Fibroblast of pulmonary artery (primary cell): ENCODE results near the gene CNTNAP2.

Experiments used
- DNase-seq: peaks from one replicate; pipeline ENCODE4 v3.0.0-alpha.2; 2010; ENCODE audit warnings: low read depth
- H3K4me3 ChIP-seq: replicated peaks from 2 replicates; pipeline ENCODE4 v1.5.1; 2011; ENCODE audit warnings: low read depth, mild to moderate bottlenecking, control low read depth, low read length, moderate library complexity
- CTCF ChIP-seq: IDR thresholded peaks from 2 replicates; pipeline ENCODE4 v1.5.1; 2011; ENCODE audit warnings: mild to moderate bottlenecking, control low read depth, low read length, inconsistent platforms; ENCODE audit errors: missing control alignments

CNTNAP2 gene

DNA sequence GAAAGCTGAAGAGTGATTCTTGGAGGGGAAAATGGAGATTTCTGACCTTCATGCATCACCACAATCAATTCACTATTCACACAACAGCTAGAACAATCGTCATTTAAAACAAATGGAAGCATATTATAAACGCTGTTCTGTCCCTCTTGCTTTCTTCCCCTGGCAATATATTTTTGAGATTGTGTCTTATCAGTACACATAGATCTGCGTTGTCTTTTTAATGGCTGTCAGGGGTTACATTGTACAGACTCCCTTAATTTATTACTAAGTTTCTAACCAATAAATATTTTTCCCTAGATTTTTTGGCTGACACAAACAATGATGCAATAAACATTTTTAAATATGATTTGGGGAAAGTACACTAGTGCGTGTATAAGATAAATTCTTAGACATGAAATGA lies 1358.3 kb downstream of the CNTNAP2 start:
- DNase-seq: no peak
- no peak overlapping the region for H3K4me3 ChIP-seq
- no peak for TF ChIP-seq CTCF

DNA sequence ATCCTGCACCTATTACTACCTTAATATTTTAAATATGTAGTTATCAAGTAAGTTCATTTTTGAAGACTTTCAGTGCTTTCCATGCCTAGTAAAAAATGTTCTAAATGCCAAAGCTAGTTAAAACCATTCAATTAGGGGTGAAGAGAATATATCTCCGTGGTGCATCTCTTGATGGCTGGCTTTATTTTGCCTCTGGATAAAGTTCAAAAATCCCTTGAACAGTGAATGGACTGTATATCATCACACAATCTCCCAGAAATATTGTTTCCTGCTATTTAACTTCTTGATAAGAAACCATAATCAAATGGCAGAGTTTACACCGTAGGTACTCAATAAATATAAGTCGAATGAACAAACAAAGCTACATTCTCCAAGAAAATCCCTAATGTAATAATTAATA lies 1360.9 kb downstream of the CNTNAP2 start:
- H3K4me3 ChIP-seq: no peak overlapping the region
- no peak for TF ChIP-seq CTCF
- no peak for DNase-seq

- no peak for TF ChIP-seq CTCF
- no peak overlapping the region for H3K4me3 ChIP-seq
- DNase-seq: no peak
These were observed 1362.2 kb downstream of the CNTNAP2 start for GRCh38 chr7:147478796-147479195.

- peak; percentile 5 for DNase-seq
These were observed 1367.2 kb downstream of the CNTNAP2 start for GRCh38 chr7:147483634-147484292.

GRCh38 chr7:147485660-147486210 lies 1369.1 kb downstream of the CNTNAP2 start:
- no peak overlapping the region for H3K4me3 ChIP-seq
- TF ChIP-seq CTCF: no peak

More at GRCh38 chr7:147483634-147484292, 1367.2 kb downstream of the CNTNAP2 start:
- no peak overlapping the region for H3K4me3 ChIP-seq
- TF ChIP-seq CTCF: no peak

DNA sequence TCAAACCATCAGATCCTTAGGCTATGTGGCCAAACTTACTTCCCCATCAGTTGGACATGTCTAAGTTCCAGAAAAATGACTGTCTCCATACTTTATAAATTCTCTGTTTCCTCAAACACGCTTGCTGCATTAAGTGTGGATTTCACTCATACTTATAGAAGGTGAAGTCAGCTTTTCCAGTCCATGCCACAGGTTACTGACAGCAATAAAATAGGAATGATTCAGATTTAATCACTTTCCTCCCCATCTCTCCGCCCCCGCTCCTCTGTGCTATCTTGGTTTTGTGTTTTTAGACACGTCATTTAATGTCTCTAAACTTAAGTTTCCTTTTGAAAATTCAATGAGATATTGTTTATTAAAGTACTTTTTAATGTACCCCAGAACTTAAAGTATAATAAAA lies 1376.0 kb downstream of the CNTNAP2 start:
- TF ChIP-seq CTCF: no peak
- H3K4me3 ChIP-seq: no peak overlapping the region
- no peak for DNase-seq

More at GRCh38 chr7:147485660-147486210, 1369.1 kb downstream of the CNTNAP2 start:
- DNase-seq: no peak

DNA sequence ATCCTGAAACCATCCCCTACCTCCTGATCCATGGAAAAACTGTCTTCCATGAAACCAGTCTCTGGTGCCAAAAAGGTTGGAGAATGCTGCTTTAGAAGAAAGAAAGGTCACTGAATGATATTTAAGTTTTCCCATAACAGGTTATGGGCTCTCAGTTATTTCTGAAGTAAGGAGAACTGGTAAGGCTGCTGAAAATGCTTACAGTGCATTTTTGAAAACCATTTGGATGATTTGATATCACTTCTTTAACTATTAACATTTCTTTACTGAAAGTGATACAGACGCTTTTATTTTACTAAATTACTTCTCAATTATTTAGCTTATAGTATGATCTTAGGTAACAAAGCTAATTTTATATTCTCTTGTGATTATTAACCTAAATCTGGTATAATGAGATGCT lies 1379.6 kb downstream of the CNTNAP2 start:
- no peak overlapping the region for H3K4me3 ChIP-seq
- TF ChIP-seq CTCF: no peak
- no peak for DNase-seq
